H1 (cell line): ENCODE results near the gene ZNF414. TPM values are rescaled to one million over a fixed set of nuclear protein-coding genes. Genes with fewer than 3 reads are reported as not detected.
"Not testable (repeated sequence)": the region's sequence is repeated elsewhere in the genome, so short reads cannot be mapped to it uniquely, and the experiment has no call there.

Experiments used
- CTCF ChIA-PET: fragments of 300-600 bp; sonication (Branson Sonifier 250); formaldehyde crosslinking; loops from one replicate; lab custom pipeline; 2021; ENCODE audit not compliant: partially characterized antibody; lab: Charles Lee
- POLR2A ChIA-PET: fragments of 300-600 bp; sonication (Branson Sonifier 250); formaldehyde crosslinking; loops from one replicate; lab custom pipeline; 2021; ENCODE audit warnings: inconsistent platforms; ENCODE audit not compliant: partially characterized antibody; lab: Charles Lee
- DNase-seq, 2 experiments: peaks; one replicate each; pipeline versions ENCODE4 v3.0.0 to v3.0.0-alpha.2; 2010 to 2022; ENCODE audit warnings: low spot score in 2 of 2, low read depth in 1 of 2, mixed read lengths in 1 of 2
- FAIRE-seq: peaks from 2 replicates; lab custom pipeline; 2011; peaks lifted over from hg19 to GRCh38; lab: Jason Lieb, UNC
- H2AFZ ChIP-seq: 2 replicates; pipeline ENCODE4 v1.8.1; 2012; ENCODE audit warnings: low read length, inconsistent platforms
- H2AK5ac ChIP-seq: 2 replicates; pipeline ENCODE4 v1.6.1; 2013; ENCODE audit warnings: low read depth, low read length
- H2BK120ac ChIP-seq: replicated peaks from 2 replicates; pipeline ENCODE3; 2013; ENCODE audit warnings: low read depth, low read length, inconsistent platforms
- H2BK12ac ChIP-seq: 2 replicates; pipeline ENCODE4 v1.6.1; 2013; ENCODE audit warnings: low read depth, low read length
- H2BK15ac ChIP-seq: 2 replicates; pipeline ENCODE4 v1.6.1; 2013; ENCODE audit warnings: low read length
- H2BK20ac ChIP-seq: 2 replicates; pipeline ENCODE4 v1.6.1; 2013; ENCODE audit warnings: low read length
- H2BK5ac ChIP-seq: 2 replicates; pipeline ENCODE4 v1.6.1; 2013; ENCODE audit warnings: low read depth, low read length
- H3K14ac ChIP-seq: 2 replicates; pipeline ENCODE4 v1.6.1; 2013; ENCODE audit warnings: inconsistent platforms; ENCODE audit not compliant: insufficient read length
- H3K18ac ChIP-seq: 2 replicates; pipeline ENCODE4 v1.6.1; 2013; ENCODE audit warnings: low read length; ENCODE audit errors: extremely low read depth
- H3K23ac ChIP-seq: 2 replicates; pipeline ENCODE4 v1.6.1; 2013; ENCODE audit warnings: inconsistent platforms; ENCODE audit not compliant: insufficient read length
- H3K23me2 ChIP-seq: 2 replicates; pipeline ENCODE4 v1.6.1; 2013; ENCODE audit warnings: low read depth, low read length
- H3K27ac ChIP-seq: 2 replicates; pipeline ENCODE4 v1.6.1; 2011; ENCODE audit warnings: low read depth, low read length, inconsistent platforms
- H3K27me3 ChIP-seq, 4 experiments: replicated peaks in 1 of 4; 1 replicate in 1 of 4; 2 replicates in 3 of 4; pipeline versions ENCODE4 v1.6.1 to v1.8.1; 2011 to 2013; ENCODE audit warnings: low read length in 3 of 4, mild to moderate bottlenecking in 3 of 4, inconsistent platforms in 2 of 4, mixed read lengths in 2 of 4, moderate library complexity in 1 of 4; ENCODE audit not compliant: control insufficient read depth in 3 of 4, insufficient read depth in 3 of 4; ENCODE audit errors: extremely low read depth in 1 of 4
- H3K36me3 ChIP-seq, 4 experiments: 2 replicates each; pipeline versions ENCODE4 v1.6.1 to v1.8.1; 2011 to 2013; ENCODE audit warnings: mild to moderate bottlenecking in 4 of 4, low read length in 3 of 4, moderate library complexity in 2 of 4, control low read depth in 1 of 4, inconsistent platforms in 1 of 4; ENCODE audit not compliant: insufficient read depth in 4 of 4, control insufficient read depth in 2 of 4
- H3K4ac ChIP-seq: replicated peaks from 2 replicates; pipeline ENCODE3; 2013; ENCODE audit warnings: low read length, low read depth, mixed read lengths, inconsistent platforms; ENCODE audit not compliant: insufficient read length
- H3K4me1 ChIP-seq, 4 experiments: replicated peaks in 1 of 4; 1 replicate in 1 of 4; 2 replicates in 3 of 4; pipeline versions ENCODE4 v1.6.1 to v1.8.1; 2011 to 2013; ENCODE audit warnings: low read length in 3 of 4, inconsistent platforms in 2 of 4, mixed read lengths in 1 of 4; ENCODE audit not compliant: insufficient read depth in 4 of 4, control insufficient read depth in 3 of 4
- H3K4me2 ChIP-seq, 2 experiments: 2 replicates each; pipeline versions ENCODE4 v1.6.1 to v1.8.1; 2011 to 2013; ENCODE audit warnings: low read depth in 2 of 2, low read length in 2 of 2, control low read depth in 1 of 2, inconsistent platforms in 1 of 2, mild to moderate bottlenecking in 1 of 2; ENCODE audit not compliant: insufficient read depth in 1 of 2
- H3K4me3 ChIP-seq, 4 experiments: fragments of 200-600, 300-600 bp in 1 of 4; sonication (generic), shearing (Covaris generic), sonication (Bioruptor Twin) in 1 of 4; 2 replicates each; pipeline versions ENCODE4 v1.5.1 to v1.8.1; 2011 to 2016; ENCODE audit warnings: low read length in 4 of 4, low read depth in 3 of 4, control low read depth in 2 of 4, inconsistent platforms in 2 of 4, mild to moderate bottlenecking in 2 of 4, mixed read lengths in 1 of 4, moderate library complexity in 1 of 4; ENCODE audit not compliant: insufficient read depth in 2 of 4; ENCODE audit errors: extremely low read depth in 1 of 4
- H3K56ac ChIP-seq: replicated peaks from 2 replicates; pipeline ENCODE3; 2013; ENCODE audit warnings: low read depth, mild to moderate bottlenecking, mixed read lengths, low read length, inconsistent platforms; ENCODE audit not compliant: insufficient read length
- H3K79me1 ChIP-seq: 2 replicates; pipeline ENCODE4 v1.6.1; 2013; ENCODE audit warnings: low read depth, low read length, control low read depth
- H3K79me2 ChIP-seq, 2 experiments: 2 replicates each; pipeline versions ENCODE4 v1.6.1 to v1.8.1; 2012 to 2013; ENCODE audit warnings: low read length in 2 of 2, mild to moderate bottlenecking in 2 of 2, inconsistent platforms in 1 of 2; ENCODE audit not compliant: insufficient read depth in 2 of 2, control insufficient read depth in 1 of 2
- H3K9ac ChIP-seq, 4 experiments: replicated peaks in 1 of 4; 1 replicate in 1 of 4; 2 replicates in 3 of 4; pipeline versions ENCODE4 v1.6.1 to v1.8.1; 2011 to 2013; ENCODE audit warnings: low read depth in 3 of 4, low read length in 3 of 4, control low read depth in 2 of 4, mild to moderate bottlenecking in 2 of 4, moderate library complexity in 2 of 4, inconsistent platforms in 1 of 4; ENCODE audit errors: extremely low read depth in 1 of 4
- H3K9me3 ChIP-seq, 2 experiments: 2 replicates each; pipeline versions ENCODE4 v1.6.1 to v1.8.1; 2012 to 2013; ENCODE audit warnings: mild to moderate bottlenecking in 2 of 2, moderate library complexity in 2 of 2, control low read depth in 1 of 2, inconsistent platforms in 1 of 2, low read depth in 1 of 2, low read length in 1 of 2, mixed read lengths in 1 of 2; ENCODE audit not compliant: insufficient read depth in 2 of 2
- H4K20me1 ChIP-seq, 2 experiments: replicated peaks in 1 of 2; 2 replicates each; pipeline versions ENCODE3 to v1.8.1; 2011 to 2013; ENCODE audit warnings: inconsistent platforms in 2 of 2, low read length in 2 of 2, mild to moderate bottlenecking in 1 of 2; ENCODE audit not compliant: insufficient read depth in 2 of 2, control insufficient read depth in 1 of 2
- H4K5ac ChIP-seq: 2 replicates; pipeline ENCODE4 v1.6.1; 2013; ENCODE audit warnings: low read length, low read depth, mixed read lengths, inconsistent platforms; ENCODE audit not compliant: insufficient read length
- H4K8ac ChIP-seq: 2 replicates; pipeline ENCODE4 v1.8.0; 2013; ENCODE audit warnings: mild to moderate bottlenecking, moderate library complexity, low read length, inconsistent platforms; ENCODE audit not compliant: insufficient read depth; ENCODE audit errors: extremely low read depth
- H4K91ac ChIP-seq: replicated peaks from 2 replicates; pipeline ENCODE3; 2013; ENCODE audit warnings: low read length, mixed read lengths, inconsistent platforms; ENCODE audit not compliant: insufficient read length
- WGBS, 2 experiments: shearing (Covaris generic) in 1 of 2; methylation state at CpG; one replicate each; pipeline versions ENCODE4 v1.1.6 to v1.1.7; 2013 to 2015; ENCODE audit warnings: low lambda C conversion rate in 2 of 2, mixed read lengths in 2 of 2, inconsistent platforms in 1 of 2, low coverage in 1 of 2, missing lambda C conversion rate in 1 of 2; ENCODE audit not compliant: insufficient replicate concordance in 2 of 2, insufficient coverage in 1 of 2, insufficient read length in 1 of 2; ENCODE audit errors: extremely low coverage in 1 of 2, missing lambda C conversion rate in 1 of 2; 5-methylcytosine and 5-hydroxymethylcytosine counted together
- polyA plus RNA-seq, 7 experiments: library from polyadenylated mRNA; depleted of rRNA in 3 of 7; stranded (reverse) in 5 of 7; unstranded in 2 of 7; fragments of >200 nt in 5 of 7; fragments of 200-250 nt in 2 of 7; gene quantifications; 1 replicate in 5 of 7; 2 replicates in 1 of 7; 4 replicates in 1 of 7; pipeline versions ENCODE4 v1.2.1 to v1.2.3, GENCODE V29; 2011 to 2013; ENCODE audit warnings: missing spikeins in 2 of 7, mixed read lengths in 2 of 7
- total RNA-seq: library from RNA; stranded (reverse); fragmentation: NEBNext Ultra II Directional; extraction: Animal tissue kit (Norgen Biotek cat#: 25700); gene quantifications from 2 replicates; pipeline ENCODE4 v1.2.1, GENCODE V29; 2021

Gene ZNF414
- total and polyA plus RNA-seq, 2 of the 8 experiments (the other 6 are each of a cell fraction or from before 2014, with no cell fraction given), result 9.7 to 26.8 TPM

GRCh38 chr19:8514505-8515009 lies 590 bp upstream of the ZNF414 start:
- H4K20me1 ChIP-seq, H2BK15ac ChIP-seq, H2AFZ ChIP-seq, H3K56ac ChIP-seq, H2BK20ac ChIP-seq, H2AK5ac ChIP-seq, H3K4ac ChIP-seq, H3K23me2 ChIP-seq, H4K5ac ChIP-seq, H2BK120ac ChIP-seq, H2BK12ac ChIP-seq, H3K9me3 ChIP-seq, H3K36me3 ChIP-seq, H3K23ac ChIP-seq, H3K9ac ChIP-seq, DNase-seq, H3K79me1 ChIP-seq, H3K27ac ChIP-seq, H3K79me2 ChIP-seq, H4K91ac ChIP-seq, H3K14ac ChIP-seq, H3K27me3 ChIP-seq, FAIRE-seq: not testable (repeated sequence)
- Histone ChIP-seq H3K18ac (peak overlapping the region; percentile 86; the same call in 1 of the 2 replicates), H4K8ac (0 out of 2 replicates have a peak overlapping the region, but pooled peaks have one; percentile 19), H2BK5ac (peak overlapping the region; percentile 97; the same call in 1 of the 2 replicates), H3K4me3 (peak overlapping the region; percentile 61 to 86 (median 76); a peak in 5 of 8 replicates), H3K4me1 (peaks cover 0 to 14% (median 8%) of the 10 kb centered on the region in 4 experiments; a peak in 6 of 7 replicates), H3K4me2 (peak overlapping the region; percentile 43 to 91; a peak in 3 of 4 replicates)
- ChIA-PET POLR2A (interaction anchor here (0.6 to 4.5 kb wide), 13 partner anchors 10 to 1722 kb away, joined by 3 to 73 read pairs (median 4); partner anchors contain the start of genes RAB11B and TIMM44), CTCF (interaction anchor here (1.0 to 2.2 kb wide), 8 partner anchors 9 to 64 kb away, joined by 3 to 15 read pairs (median 4); no protein-coding TSS in a partner anchor)
- WGBS, 2 experiments, result 89% methylated on average over 21 of the region's 21 CpGs; no CpG with 5 or more reads in 1 of the 2 experiments
